Suprapubic skin (tissue), 4 donors: Measurements from ENCODE around the gene MUS81.
A peak's percentile ranks its signal among the peaks of the same experiment; 100 is the strongest.

Experiments used
- CTCF ChIP-seq, 2 donors: fragments of 200-600 bp in 1 of 2; fragments of 450-650 bp in 1 of 2; sonication (generic) in 1 of 2; IDR thresholded peaks; one replicate each; pipeline ENCODE4 v1.5.1; 2016 to 2019; ENCODE audit warnings: antibody characterized with exemption in 2 of 2, mild to moderate bottlenecking in 1 of 2, moderate library complexity in 1 of 2
- EP300 ChIP-seq: sonication (generic); formaldehyde crosslinking; IDR thresholded peaks from one replicate; pipeline ENCODE4 v1.6.1; 2017; ENCODE audit warnings: antibody characterized with exemption
- POLR2AphosphoS5 ChIP-seq, 3 donors: sonication (generic); formaldehyde crosslinking; IDR thresholded peaks; one replicate each; pipeline ENCODE4 v1.6.1; 2017; ENCODE audit warnings: antibody characterized with exemption in 3 of 3

GRCh38 chr11:65884716-65885092 lies 24.5 kb downstream of the MUS81 start:
- TF ChIP-seq CTCF (IDR thresholded peaks at IDR 0.05): peak; percentile 98
- peak in 1 of 3 donors; percentile 76 for TF ChIP-seq POLR2AphosphoS5 (IDR thresholded peaks at IDR 0.05)
- TF ChIP-seq EP300: no peak
